CD4-positive, alpha-beta T cell treated with Interleukin-1 beta for 1 hour (primary cell): ENCODE results near the gene MRPL10.
A peak's percentile ranks its signal among the peaks of the same experiment; 100 is the strongest.

ENCODE experiments used
- DNase-seq, 2 donors: peaks; one replicate each; pipeline ENCODE4 v3.0.0-alpha.2; 2020 to 2022

Gene MRPL10

DNA sequence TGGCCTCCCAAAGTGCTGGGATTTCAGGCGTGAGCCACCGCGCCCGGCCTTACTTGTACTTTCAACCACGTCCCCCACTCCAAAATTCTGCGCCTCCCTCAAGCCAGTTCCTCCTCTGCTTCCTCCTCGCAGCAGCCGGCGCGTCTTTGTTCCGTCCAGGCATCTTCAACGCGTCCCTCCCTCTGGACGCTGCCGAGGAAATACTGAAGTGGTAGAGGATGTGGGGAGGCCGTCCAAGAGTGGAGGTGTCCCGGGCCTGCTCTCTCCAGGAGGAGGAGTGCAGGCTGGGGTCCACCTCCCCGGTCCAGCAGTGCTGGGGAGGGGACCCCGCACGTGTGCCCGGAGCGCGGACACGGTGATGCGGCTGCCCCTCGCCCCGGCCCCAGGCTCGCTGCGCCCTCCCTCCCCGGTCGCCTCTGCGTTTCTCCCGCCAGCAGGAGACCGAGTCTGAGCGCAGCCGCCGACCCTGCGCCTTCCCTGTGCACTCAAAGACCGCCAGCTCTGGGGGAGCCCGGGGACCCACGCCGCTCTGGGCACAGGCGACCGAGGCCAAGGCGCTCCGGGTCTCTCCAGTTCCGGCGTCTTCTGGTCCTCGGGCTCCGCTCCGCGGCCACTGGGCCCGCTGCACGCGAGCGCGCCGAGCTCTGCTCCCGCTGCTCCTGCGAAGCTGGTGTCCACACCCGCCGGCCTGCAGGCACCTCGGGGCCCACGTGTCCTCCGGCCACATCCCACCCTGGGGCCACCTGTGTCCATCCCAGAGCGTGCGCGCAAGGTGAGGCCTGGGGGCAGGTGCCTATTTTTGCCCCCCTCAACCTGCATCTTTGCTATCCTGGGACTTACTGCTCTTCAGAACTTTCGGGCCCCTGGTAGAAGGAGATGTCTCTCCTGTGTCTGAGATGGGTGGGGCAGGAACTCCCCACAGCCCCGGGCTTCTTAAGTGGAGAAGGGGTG is 41.5 kb downstream of the MRPL10 start:
- peak; percentile 54 to 57 for DNase-seq

DNA sequence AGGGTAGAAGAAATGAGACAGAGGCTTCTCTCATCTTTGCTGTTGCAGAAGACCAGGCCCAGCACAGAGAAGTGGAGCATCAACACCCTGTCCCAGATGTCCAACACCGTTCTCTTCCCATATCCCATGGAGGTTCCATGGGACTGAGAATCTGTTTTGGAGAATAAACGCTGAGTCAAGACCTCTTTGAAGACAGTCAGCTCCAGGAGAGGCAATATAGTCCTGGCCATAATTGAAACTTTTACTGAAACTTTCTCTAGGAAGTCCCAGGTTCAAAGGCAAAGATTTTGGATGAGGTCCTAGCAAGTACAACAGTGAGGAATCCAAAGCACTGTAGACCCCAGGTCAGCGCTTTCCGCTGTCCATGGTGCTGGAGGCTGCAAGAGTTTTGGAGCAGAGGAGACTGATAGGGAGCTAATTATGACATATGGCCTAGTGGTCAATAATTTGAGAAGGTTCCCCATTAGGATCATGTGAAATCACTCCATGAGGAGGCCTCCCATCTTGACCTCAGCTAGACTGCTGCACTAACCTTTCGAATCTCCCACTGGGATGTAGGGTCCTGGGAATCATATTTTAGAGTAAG is 45.7 kb downstream of the MRPL10 start:
- DNase-seq = no peak

GRCh38 chr17:47781397-47781796 is 49.9 kb downstream of the MRPL10 start:
- DNase-seq = no peak

DNA sequence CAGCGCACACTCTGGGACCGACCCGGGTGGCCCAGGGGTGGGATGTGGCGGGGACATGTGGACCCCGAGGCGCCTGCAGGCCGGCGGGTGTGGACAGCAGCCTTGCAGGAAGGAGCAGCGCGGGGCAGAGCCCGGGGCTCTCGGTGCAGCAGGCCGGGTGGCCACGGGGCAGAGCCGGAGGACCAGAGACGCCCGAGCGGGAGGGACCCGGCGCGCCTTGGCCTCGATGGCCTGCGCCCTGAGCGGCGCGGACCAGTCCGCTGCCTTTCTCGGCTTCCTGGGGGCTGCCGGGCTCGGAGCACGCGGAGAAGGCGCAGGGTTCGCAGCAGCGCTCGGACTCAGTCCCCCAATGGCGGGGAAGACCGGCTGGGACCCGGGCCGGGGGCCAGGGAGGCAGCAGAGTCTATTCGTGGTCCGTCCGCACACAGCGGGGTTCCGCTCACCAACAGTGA is 53.1 kb downstream of the MRPL10 start:
- DNase-seq = no peak

DNA sequence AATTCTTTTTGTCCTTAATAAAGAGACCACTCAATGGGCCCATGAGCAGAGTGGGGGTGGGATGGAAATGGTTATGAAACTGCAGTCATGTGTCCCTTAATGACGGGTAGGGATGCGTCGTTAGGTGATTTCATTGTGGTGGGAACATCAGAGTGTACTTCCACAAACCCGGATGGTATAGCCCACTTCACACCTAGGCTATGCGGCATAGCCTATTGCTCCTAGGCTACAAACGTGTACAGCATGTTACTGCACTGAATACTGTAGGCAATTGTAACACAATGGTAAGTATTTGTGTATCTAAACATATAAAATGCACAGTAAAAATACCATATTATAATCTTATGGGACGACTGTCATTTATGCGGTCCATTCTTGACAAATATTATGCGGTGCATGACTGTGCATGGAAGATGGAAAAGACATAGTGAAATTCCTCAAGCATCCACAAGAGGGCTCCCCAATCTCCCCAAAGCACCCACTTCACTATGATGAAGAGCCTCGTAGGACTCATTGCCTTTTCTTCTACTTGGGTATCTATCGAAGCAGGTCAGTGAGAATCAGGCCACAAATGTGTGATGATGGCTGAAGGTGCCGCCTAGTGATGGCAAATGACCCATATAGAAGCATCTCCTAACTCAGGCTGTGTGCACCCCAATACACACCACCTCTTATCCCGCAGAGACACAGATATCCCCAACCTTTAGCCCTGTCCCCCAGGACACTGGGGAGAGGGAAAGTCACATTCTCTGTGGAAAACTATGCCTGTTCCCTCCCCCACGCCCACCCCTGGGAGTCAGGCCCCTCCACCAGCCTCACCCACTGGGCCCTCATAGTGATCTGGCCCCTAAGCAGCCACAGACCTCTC is 54.8 kb downstream of the MRPL10 start:
- DNase-seq = peak; percentile 31 to 61

GRCh38 chr17:47774987-47775580 is 56.3 kb downstream of the MRPL10 start:
- DNase-seq = no peak

DNA sequence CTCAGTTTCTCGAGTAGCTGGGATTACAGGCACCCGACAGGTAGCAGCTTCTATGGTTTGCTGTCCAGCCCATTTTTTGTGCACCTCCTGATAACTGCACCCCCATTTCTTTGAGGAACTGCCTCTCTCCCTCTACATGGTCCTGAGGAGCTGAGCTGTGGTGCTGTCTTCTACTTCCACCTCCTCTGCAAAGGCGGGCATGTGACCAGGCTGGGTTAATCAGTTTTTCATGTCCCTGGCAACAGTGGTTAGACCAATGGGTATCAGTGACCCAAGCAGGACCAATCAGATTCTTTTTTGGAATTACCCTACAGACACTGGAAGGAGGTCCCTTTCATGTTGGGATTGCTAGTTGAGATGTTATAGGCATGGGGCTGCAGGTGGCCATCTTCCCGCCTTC is 57.0 kb downstream of the MRPL10 start:
- DNase-seq = no peak

GRCh38 chr17:47773649-47774048 is 57.7 kb downstream of the MRPL10 start:
- peak in 1 of 2 donors; percentile 20 for DNase-seq
